Neuronal stem cell (in vitro differentiated cells): ENCODE data around the gene NUBPL.
"Not testable (repeated sequence)": the region's sequence is repeated elsewhere in the genome, so short reads cannot be mapped to it uniquely, and the experiment has no call there.

Experiments
- DNase-seq: peaks from one replicate; pipeline ENCODE4 v3.0.0-alpha.2; 2013; ENCODE audit warnings: low spot score
- H2AFZ ChIP-seq: one replicate; pipeline ENCODE4 v1.6.1; 2013; ENCODE audit warnings: mild to moderate bottlenecking, low read length, inconsistent platforms
- H2AK5ac ChIP-seq: 2 replicates; pipeline ENCODE4 v1.6.1; 2013; ENCODE audit warnings: low read depth, mild to moderate bottlenecking, inconsistent platforms, low read length, moderate library complexity, mixed read lengths
- H2BK120ac ChIP-seq: 2 replicates; pipeline ENCODE4 v1.6.1; 2013; ENCODE audit warnings: low read depth, mild to moderate bottlenecking, inconsistent platforms, low read length, moderate library complexity, mixed read lengths
- H2BK12ac ChIP-seq: one replicate; pipeline ENCODE4 v1.6.1; 2013; ENCODE audit warnings: low read length, inconsistent platforms
- H2BK15ac ChIP-seq: 2 replicates; pipeline ENCODE4 v1.6.1; 2013; ENCODE audit warnings: mild to moderate bottlenecking, low read length, inconsistent platforms, mixed read lengths
- H2BK5ac ChIP-seq: one replicate; pipeline ENCODE4 v1.6.1; 2013; ENCODE audit warnings: inconsistent platforms, mild to moderate bottlenecking, low read length, moderate library complexity
- H3K14ac ChIP-seq: one replicate; pipeline ENCODE4 v1.6.1; 2013; ENCODE audit warnings: low read length, inconsistent platforms
- H3K18ac ChIP-seq: 2 replicates; pipeline ENCODE4 v1.6.1; 2013; ENCODE audit warnings: low read length, inconsistent platforms
- H3K23ac ChIP-seq: 2 replicates; pipeline ENCODE4 v1.6.1; 2013; ENCODE audit warnings: low read depth, mild to moderate bottlenecking, mixed read lengths, low read length, inconsistent platforms; ENCODE audit not compliant: poor library complexity
- H3K27ac ChIP-seq: replicated peaks from 3 replicates; pipeline ENCODE4 v1.5.1; 2013; ENCODE audit warnings: low read length, inconsistent platforms
- H3K27me3 ChIP-seq, 3 experiments: 2 replicates each; pipeline ENCODE4 v1.6.1; 2013; ENCODE audit warnings: low read length in 3 of 3, mild to moderate bottlenecking in 2 of 3, inconsistent platforms in 1 of 3, low read depth in 1 of 3, mixed read lengths in 1 of 3, moderate library complexity in 1 of 3; ENCODE audit not compliant: control insufficient read depth in 3 of 3, insufficient read depth in 3 of 3
- H3K36me3 ChIP-seq, 2 donors: replicated peaks in 1 of 2; 2 replicates each; pipeline ENCODE4 v1.6.1; 2013; ENCODE audit warnings: low read length in 2 of 2; ENCODE audit not compliant: control insufficient read depth in 2 of 2, insufficient read depth in 2 of 2
- H3K4ac ChIP-seq: 2 replicates; pipeline ENCODE4 v1.6.1; 2013; ENCODE audit warnings: inconsistent platforms, mild to moderate bottlenecking, low read length, moderate library complexity
- H3K4me1 ChIP-seq, 2 donors: 1 replicate in 1 of 2; 2 replicates in 1 of 2; pipeline ENCODE4 v1.6.1; 2013; ENCODE audit warnings: low read length in 2 of 2, low read depth in 1 of 2; ENCODE audit not compliant: control insufficient read depth in 2 of 2, insufficient read depth in 1 of 2
- H3K4me2 ChIP-seq: one replicate; pipeline ENCODE4 v1.6.1; 2013; ENCODE audit warnings: mild to moderate bottlenecking, low read length, inconsistent platforms; ENCODE audit not compliant: insufficient read depth, poor library complexity, severe bottlenecking
- H3K4me3 ChIP-seq, 2 donors: 2 replicates each; pipeline ENCODE4 v1.5.1; 2013; ENCODE audit warnings: low read length in 2 of 2, mild to moderate bottlenecking in 2 of 2, inconsistent platforms in 1 of 2, moderate library complexity in 1 of 2
- H3K79me1 ChIP-seq: one replicate; pipeline ENCODE4 v1.6.1; 2013; ENCODE audit warnings: low read depth, mild to moderate bottlenecking, inconsistent platforms, low read length, moderate library complexity
- H3K9ac ChIP-seq: one replicate; pipeline ENCODE4 v1.6.1; 2013; ENCODE audit warnings: mild to moderate bottlenecking, low read depth, low read length, inconsistent platforms; ENCODE audit not compliant: poor library complexity
- H3K9me3 ChIP-seq, 2 donors: replicated peaks in 1 of 2; 2 replicates each; pipeline versions ENCODE3 to v1.6.1; 2013; ENCODE audit warnings: low read length in 2 of 2, mild to moderate bottlenecking in 2 of 2, inconsistent platforms in 1 of 2, low read depth in 1 of 2, mixed read lengths in 1 of 2, moderate library complexity in 1 of 2; ENCODE audit not compliant: control insufficient read depth in 2 of 2, insufficient read depth in 1 of 2
- H4K8ac ChIP-seq: one replicate; pipeline ENCODE4 v1.6.1; 2013; ENCODE audit warnings: low read depth, mild to moderate bottlenecking, inconsistent platforms, low read length, moderate library complexity
- H4K91ac ChIP-seq: one replicate; pipeline ENCODE4 v1.6.1; 2013; ENCODE audit warnings: low read length, low read depth, mild to moderate bottlenecking, inconsistent platforms; ENCODE audit not compliant: poor library complexity
- WGBS, 2 donors: extraction: QIAGEN DNeasy Blood & Tissue Kit; methylation state at CpG; one replicate each; pipeline ENCODE4 v1.1.7; 2013; ENCODE audit warnings: missing lambda C conversion rate in 2 of 2, mixed read lengths in 1 of 2; ENCODE audit not compliant: insufficient read length in 2 of 2, insufficient replicate concordance in 1 of 2; ENCODE audit errors: extremely low coverage in 2 of 2; 5-methylcytosine and 5-hydroxymethylcytosine counted together

The NUBPL gene

GRCh38 chr14:31611778-31612433 is 50.7 kb downstream of the NUBPL start:
- Histone ChIP-seq H3K23ac (no peak overlapping the region), H4K91ac (no peak overlapping the region), H3K14ac (no peak overlapping the region), H3K79me1 (no peaks in the 10 kb centered on the region), H3K27ac (no peak overlapping the region), H3K9ac (no peak overlapping the region), H3K4ac (no peak overlapping the region), H2BK12ac (no peak overlapping the region), H3K18ac (no peak overlapping the region), H2BK5ac (no peak overlapping the region), H3K27me3 (no peaks in the 10 kb centered on the region), H2AFZ (no peak overlapping the region), H2BK120ac (no peak overlapping the region), H3K36me3 (no peaks in the 10 kb centered on the region), H3K9me3 (peaks cover 0 to 8% of the 10 kb centered on the region in 2 donors), H2BK15ac (no peak overlapping the region), H3K4me3 (no peak overlapping the region), H2AK5ac (no peak overlapping the region), H3K4me1 (no peaks in the 10 kb centered on the region), H3K4me2 (no peak overlapping the region), H4K8ac (no peak overlapping the region)
- no peak for DNase-seq
- whole genome bisulfite sequencing, 2 donors = no CpG with 5 or more reads among the region's 3 CpGs

GRCh38 chr14:31613188-31613587 is 52.0 kb downstream of the NUBPL start:
- Histone ChIP-seq H3K18ac (no peak overlapping the region), H3K4me2 (no peak overlapping the region), H3K4me1 (no peaks in the 10 kb centered on the region), H3K27me3 (no peaks in the 10 kb centered on the region), H2BK5ac (no peak overlapping the region), H3K14ac (no peak overlapping the region), H2AK5ac (no peak overlapping the region), H3K36me3 (no peaks in the 10 kb centered on the region), H2BK120ac (no peak overlapping the region), H2BK12ac (no peak overlapping the region), H3K79me1 (no peaks in the 10 kb centered on the region), H3K27ac (no peak overlapping the region), H3K4ac (no peak overlapping the region), H2AFZ (no peak overlapping the region), H2BK15ac (no peak overlapping the region), H4K8ac (no peak overlapping the region), H3K23ac (no peak overlapping the region), H3K4me3 (no peak overlapping the region), H4K91ac (no peak overlapping the region), H3K9me3 (no peaks in the 10 kb centered on the region), H3K9ac (no peak overlapping the region)
- no peak for DNase-seq
- WGBS, 2 donors = no CpG with 5 or more reads among the region's 5 CpGs

GRCh38 chr14:31618884-31619283 is 57.7 kb downstream of the NUBPL start:
- not testable (repeated sequence) for H3K79me1 ChIP-seq
- no CpG with 5 or more reads among the region's 2 CpGs for WGBS, 2 donors

GRCh38 chr14:31619440-31619839 is 58.2 kb downstream of the NUBPL start:
- Histone ChIP-seq H2AK5ac (no peak overlapping the region), H2BK12ac (no peak overlapping the region), H4K8ac (no peak overlapping the region), H2BK5ac (no peak overlapping the region), H2BK120ac (no peak overlapping the region), H4K91ac (no peak overlapping the region), H3K79me1 (no peaks in the 10 kb centered on the region), H3K36me3 (no peaks in the 10 kb centered on the region), H3K4me1 (no peaks in the 10 kb centered on the region), H3K4me3 (no peak overlapping the region), H3K9ac (no peak overlapping the region), H3K4ac (no peak overlapping the region), H3K14ac (no peak overlapping the region), H3K27ac (no peak overlapping the region), H2BK15ac (no peak overlapping the region), H3K18ac (no peak overlapping the region), H3K9me3 (peaks cover 5 to 17% of the 10 kb centered on the region in 2 donors), H3K4me2 (no peak overlapping the region), H3K23ac (no peak overlapping the region), H2AFZ (no peak overlapping the region), H3K27me3 (no peaks in the 10 kb centered on the region)
- no peak for DNase-seq
- no CpG with 5 or more reads among the region's 4 CpGs for WGBS, 2 donors

More at GRCh38 chr14:31618884-31619283, 57.7 kb downstream of the NUBPL start:
- H2AK5ac ChIP-seq, H3K23ac ChIP-seq, H3K27me3 ChIP-seq, H2BK12ac ChIP-seq, H2BK15ac ChIP-seq, H3K36me3 ChIP-seq, H3K4ac ChIP-seq, H3K18ac ChIP-seq, H2BK120ac ChIP-seq, H3K4me1 ChIP-seq, H3K4me3 ChIP-seq, DNase-seq, H2AFZ ChIP-seq, H3K27ac ChIP-seq, H3K14ac ChIP-seq, H4K8ac ChIP-seq, H3K4me2 ChIP-seq, H2BK5ac ChIP-seq, H3K9ac ChIP-seq, H4K91ac ChIP-seq: not testable (repeated sequence)
- peaks cover 5 to 14% of the 10 kb centered on the region in 2 donors for H3K9me3 ChIP-seq
